ENCODE results near the gene ETDA.

Gene ETDA

DNA sequence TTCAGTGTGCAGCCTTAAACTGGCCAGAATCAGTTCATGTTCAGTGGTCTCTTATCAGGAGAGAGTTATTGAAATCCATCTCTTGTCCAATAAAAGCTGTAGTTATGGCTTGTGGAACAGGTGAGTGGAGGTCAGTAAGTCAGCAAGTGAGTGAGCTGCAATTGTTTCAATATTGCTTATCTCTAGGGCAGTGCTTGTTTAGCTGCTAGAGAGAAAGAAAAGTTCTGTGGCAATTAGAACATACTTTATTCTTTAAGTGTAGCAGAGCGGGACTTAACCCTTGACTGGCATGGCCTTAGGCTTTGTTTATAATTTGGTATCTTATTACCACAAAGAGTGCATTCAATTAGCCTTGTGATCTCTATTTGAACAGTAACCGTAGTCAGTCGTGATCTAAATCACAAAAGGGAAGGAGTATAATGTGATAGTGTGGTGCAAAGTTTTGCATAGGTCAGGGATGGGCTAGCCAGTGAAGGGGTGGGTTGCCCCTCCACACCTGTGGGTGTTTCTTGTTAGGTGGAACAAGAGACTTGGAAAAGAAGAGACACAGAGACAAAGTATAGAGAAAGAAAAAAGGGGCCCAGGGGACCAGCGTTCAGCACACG is 50.5 kb downstream of the ETDA start:
- TF ChIP-seq POLR2A (IDR thresholded peaks at IDR 0.05; ENCODE audit: low read depth, low read length), result no peak
- FAIRE-seq (no peak), DNase-seq (ENCODE audit: insufficient read length, low spot score) (no peak)
